Measurements from ENCODE around the gene LDLR.

DNA sequence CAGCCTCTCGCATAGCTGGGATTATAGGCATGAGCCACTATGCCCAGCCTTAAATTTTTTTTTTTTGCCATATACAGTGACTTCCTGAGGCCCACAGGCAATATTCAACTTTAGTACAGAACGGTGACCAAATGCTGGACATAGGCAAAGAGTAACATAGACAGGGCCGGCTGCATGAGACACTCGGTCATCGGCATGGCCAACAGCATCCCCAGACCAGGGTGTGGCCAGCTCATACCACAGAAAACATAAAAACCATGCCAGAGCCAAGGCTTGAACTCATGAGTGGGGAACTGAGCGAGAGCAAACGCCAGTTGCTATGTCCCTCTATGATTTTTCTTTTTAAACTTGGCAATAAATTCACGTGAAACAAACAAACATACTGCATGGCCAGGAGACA lies 91.1 kb downstream of the LDLR start:
- no peak for TF ChIP-seq CTCF (IDR thresholded peaks at IDR 0.05)
- no peak for TF ChIP-seq POLR2A (IDR thresholded peaks at IDR 0.05)
- no peak for TF ChIP-seq POLR2AphosphoS5 (IDR thresholded peaks at IDR 0.05)

Data from sigmoid colon (tissue), 4 donors.